Bladder microvascular endothelial cell (primary cell): Measurements from ENCODE around the gene YPEL3. TPM values are rescaled to one million over a fixed set of nuclear protein-coding genes. Genes with fewer than 3 reads are reported as not detected.

Experiments used
- total RNA-seq: library from RNA; depleted of rRNA; stranded (reverse); fragments of >200 nt; gene quantifications from 2 replicates; pipeline ENCODE4 v1.2.3, GENCODE V29; 2014

Gene YPEL3, protein sequence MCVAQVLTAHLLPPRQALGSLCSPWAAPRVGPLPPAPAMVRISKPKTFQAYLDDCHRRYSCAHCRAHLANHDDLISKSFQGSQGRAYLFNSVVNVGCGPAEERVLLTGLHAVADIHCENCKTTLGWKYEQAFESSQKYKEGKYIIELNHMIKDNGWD
- total RNA-seq = 13.6 and 18.4 TPM in 2 replicates

DNA sequence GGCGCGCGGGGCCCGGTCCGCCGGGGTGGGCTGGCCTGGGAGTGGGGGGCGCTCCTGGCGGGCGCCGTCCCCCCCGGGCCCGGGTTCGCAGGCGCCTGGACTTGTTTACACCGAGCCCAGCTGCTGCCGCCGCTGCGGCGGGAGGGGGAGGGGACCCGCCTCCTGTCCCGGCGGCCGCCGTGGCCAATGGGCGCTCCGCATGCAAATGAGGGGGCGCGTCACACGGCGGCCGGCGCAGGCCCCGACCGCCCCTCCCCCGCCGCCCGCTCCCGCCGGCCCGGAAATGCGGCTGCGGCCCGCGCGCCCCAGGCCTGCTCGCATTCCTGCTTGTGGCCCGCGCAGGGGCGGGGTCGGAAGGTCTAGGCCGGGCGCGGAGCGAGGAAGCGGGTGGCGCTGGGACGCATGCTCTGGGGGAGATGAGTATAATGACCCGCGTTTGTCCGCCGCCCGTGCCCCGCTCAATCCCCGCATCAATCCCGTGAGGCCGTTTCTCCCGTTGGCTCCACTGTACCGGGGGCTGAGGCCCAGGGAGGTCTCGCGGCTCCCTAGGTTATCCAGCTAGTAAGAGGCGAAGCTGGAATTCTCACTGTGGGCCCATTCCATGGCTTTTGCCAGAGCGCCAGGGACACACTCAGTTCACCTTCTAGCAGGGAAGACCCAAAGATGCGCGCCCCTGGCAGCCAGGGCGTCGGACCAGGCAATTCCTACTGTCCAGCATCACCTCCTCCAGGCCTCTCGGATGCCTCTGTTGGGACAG lies at the start of gene YPEL3:
Gene YPEL3, minus strand, starts transcription at position 109 of the 757 bp plus-strand sequence. CDS start 731 bp downstream, outside the sequence.

DNA sequence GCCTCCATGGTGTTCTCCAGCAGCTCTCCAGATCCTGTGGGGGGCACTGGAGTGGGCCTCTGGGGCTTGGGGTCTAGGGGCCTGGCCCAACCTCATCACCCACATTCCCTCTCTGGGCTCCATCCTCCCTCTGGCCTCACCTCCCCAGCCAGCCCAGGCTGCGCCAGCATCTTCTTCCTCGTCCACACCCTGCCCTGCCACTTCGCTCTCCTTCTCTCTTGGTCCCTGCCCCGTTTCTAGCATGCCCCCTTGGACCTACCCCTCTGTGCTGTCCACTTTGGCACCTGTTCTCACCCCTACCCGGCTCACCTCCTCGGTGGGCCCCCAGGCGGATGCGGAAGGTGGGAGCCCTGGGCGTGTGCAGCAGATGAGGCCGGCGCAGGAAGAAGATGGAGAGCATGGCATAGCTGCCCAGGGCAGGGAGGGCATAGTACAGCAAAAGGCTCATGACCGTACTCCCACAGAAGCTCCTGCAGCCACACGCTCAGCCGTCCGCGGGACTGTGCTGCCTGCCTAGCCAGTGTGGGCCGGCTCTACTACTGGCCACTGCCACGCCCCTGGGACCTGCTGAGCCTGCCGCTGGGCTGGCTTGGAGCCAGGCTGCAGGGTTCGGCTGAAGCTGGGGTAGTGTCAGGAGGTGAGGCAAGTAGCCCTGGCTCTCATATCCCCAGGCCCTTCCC lies 17.2 kb upstream of the YPEL3 start, which contains the start of gene GDPD3:
Gene GDPD3, minus strand, starts transcription at position 507 of the 680 bp plus-strand sequence. Its CDS starts 59 bp downstream, at position 448.

DNA sequence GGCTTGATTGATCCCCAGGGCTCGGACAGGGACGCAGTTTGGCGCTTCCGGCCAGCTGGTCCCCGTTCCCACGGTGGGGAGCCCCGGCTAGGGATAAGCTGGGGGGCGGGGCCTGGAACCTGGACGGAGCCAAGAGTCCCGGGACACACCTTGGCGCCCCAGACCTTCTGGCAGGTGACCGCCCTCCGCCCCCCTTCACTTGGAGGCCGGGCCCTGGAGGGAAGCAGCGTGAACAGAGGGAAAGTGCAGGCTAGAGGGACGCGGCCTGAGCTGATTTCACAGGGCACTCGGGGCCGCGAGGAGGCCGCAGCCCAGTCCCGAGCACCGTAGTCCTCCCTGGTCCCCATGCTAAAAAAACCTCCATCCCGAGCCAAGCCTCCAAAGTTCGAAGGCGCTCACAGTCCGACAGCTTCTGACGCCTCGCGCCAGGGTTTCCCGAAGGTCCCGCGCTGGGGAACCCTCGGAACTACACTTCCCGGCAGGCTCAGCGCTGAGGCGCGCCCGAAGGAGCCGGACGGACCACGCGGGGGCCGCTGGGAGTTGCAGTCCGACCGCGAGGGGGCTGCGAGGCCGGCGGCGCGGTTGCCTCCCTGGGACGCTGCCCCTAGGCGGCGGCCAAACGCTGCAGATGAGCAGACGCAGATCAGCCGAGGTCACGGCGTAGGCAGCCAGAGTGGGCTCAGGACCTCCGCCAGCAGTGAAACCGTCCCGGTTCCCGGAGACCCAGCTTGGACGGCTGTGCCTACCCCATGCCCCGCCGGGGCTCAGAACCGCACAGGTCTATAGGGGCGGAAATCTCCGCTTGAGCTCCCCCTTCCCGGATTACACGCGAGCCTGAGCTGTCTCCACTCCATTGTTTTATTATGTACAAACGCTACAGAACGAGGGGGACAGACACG lies 4.3 kb downstream of the YPEL3 start, which contains the start of gene TBX6:
Gene TBX6, minus strand, starts transcription at position 451 of the 899 bp plus-strand sequence. CDS start 731 bp downstream, outside the sequence.

DNA sequence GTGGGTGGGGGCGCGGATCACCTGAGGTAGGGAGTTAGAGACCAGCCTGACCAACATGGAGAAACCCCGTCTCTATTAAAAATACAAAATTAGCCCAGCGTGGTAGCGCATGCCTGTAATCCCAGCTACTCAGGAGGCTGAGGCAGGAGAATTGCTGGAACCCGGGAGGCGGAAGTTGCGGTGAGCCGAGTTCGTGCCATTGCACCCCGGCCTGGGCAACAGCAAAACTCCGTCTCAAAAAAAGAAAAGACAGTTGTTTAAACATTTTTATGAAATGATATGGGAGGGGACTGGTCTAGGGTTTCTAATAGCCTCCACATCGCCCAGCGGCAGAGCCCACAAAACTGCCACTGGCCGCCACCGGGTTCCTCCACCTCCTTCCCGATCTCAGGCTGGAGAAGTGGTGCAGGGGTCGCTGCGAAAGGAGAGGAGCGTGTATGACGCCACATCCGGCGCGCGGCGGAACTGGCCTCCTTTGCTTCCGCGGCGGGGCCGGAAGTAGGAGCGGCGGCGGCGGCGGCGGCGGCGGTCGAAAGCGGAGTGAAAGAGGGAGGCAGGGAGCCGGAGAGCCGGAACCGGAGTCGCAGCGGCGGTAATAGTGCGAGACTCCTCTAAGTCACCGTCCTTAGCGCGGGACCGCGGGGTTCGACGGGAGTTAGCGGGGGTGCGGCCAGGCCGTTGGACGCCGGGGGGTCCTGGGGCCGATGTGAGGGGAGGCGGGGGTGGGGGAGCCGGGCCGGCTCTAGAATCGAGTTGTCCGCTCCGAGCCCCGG lies 20.3 kb downstream of the YPEL3 start, which contains the start of gene PPP4C:
Gene PPP4C, plus strand, starts transcription at position 492 of the 773 bp plus-strand sequence. CDS start 384 bp downstream, outside the sequence.

DNA sequence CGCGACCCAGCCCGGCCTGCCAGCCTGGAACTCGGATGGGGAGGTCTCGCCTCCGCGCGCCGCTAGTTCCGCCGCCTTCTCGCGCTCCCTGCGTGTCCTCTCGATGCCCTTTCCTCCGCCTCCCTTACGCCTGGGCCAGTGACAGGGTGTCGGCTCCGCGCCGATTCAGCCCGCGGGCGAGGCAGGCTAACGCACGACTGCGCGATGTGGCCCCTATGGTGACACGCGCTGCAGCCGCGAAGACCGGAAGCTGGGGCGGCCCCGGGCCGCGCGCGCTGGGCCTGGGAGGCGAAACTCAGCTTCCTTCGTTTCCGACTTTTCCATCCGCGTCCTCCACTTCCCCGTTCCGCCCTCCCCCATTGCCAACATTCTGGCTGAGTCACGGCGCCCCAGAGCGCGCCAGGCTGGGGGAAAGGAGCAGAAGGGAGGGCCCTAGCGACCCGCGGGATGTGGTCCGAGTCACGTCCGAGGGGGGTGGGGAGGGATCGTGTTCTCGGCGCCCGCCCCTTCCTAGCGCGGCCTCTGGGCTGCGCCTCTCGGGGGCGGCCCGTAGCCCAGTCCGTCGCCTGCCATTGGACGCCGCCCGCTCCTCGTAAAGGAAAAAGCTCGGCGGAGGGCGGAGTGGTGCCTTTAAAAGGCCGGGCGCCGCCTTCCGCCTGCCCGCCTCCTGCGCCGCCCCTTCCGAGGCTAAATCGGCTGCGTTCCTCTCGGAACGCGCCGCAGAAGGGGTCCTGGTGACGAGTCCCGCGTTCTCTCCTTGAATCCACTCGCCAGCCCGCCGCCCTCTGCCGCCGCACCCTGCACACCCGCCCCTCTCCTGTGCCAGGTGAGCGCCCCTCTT lies 30.7 kb downstream of the YPEL3 start, which contains the start of gene ALDOA:
Gene ALDOA, plus strand, starts transcription at position 659 of the 841 bp plus-strand sequence. CDS start 1,138 bp downstream, outside the sequence.

Other genes starting within 250 kb of the YPEL3 start
- gene CDIPT, start 233.0 kb downstream of the YPEL3 start, total RNA-seq = 63.0 and 90.8 TPM in 2 replicates
- gene SEZ6L2, start 196.7 kb downstream of the YPEL3 start, total RNA-seq = 0.65 and 5.9 TPM in 2 replicates
- 0.32 and 0.63 TPM in 2 replicates for gene ASPHD1, start 195.7 kb downstream of the YPEL3 start, total RNA-seq
- 2.9 and 7.9 TPM in 2 replicates for gene KCTD13, start 170.0 kb downstream of the YPEL3 start, total RNA-seq
- gene TMEM219, start 134.1 kb downstream of the YPEL3 start, total RNA-seq = 52.2 and 80.0 TPM in 2 replicates
- 98.1 and 119 TPM in 2 replicates for gene TAOK2, start 122.3 kb downstream of the YPEL3 start, total RNA-seq
- 6.6 and 8.2 TPM in 2 replicates for gene HIRIP3, start 100.6 kb downstream of the YPEL3 start, total RNA-seq
- 13.9 and 20.0 TPM in 2 replicates for gene INO80E, start 100.0 kb downstream of the YPEL3 start, total RNA-seq
- gene DOC2A, start 85.2 kb downstream of the YPEL3 start, total RNA-seq = 0.32 and 0.63 TPM in 2 replicates
- not detected in 2 replicates for gene C16orf92, start 73.0 kb downstream of the YPEL3 start, total RNA-seq
- gene TLCD3B, start 64.9 kb downstream of the YPEL3 start, total RNA-seq = 0.16 TPM in 1 of 2 replicates, not detected in the other
- 249 and 321 TPM in 2 replicates for gene ALDOA, start 30.5 kb downstream of the YPEL3 start, total RNA-seq
- 205 and 215 TPM in 2 replicates for gene PPP4C, start 20.2 kb downstream of the YPEL3 start, total RNA-seq
- gene TBX6, start 4.3 kb downstream of the YPEL3 start, total RNA-seq = 0.16 and 0.19 TPM in 2 replicates
- gene GDPD3, start 17.3 kb upstream of the YPEL3 start, total RNA-seq = 0.49 and 2.5 TPM in 2 replicates
- 27.4 and 39.0 TPM in 2 replicates for gene MAPK3, start 27.0 kb upstream of the YPEL3 start, total RNA-seq
- gene CORO1A, start 87.4 kb upstream of the YPEL3 start, total RNA-seq = 3.1 and 3.2 TPM in 2 replicates
- gene BOLA2B, start 97.5 kb upstream of the YPEL3 start, total RNA-seq = 28.4 and 30.9 TPM in 2 replicates
- gene SLX1A, start 97.7 kb upstream of the YPEL3 start, total RNA-seq = 41.9 and 45.5 TPM in 2 replicates
- 2.3 and 4.7 TPM in 2 replicates for gene SULT1A3, start 103.0 kb upstream of the YPEL3 start, total RNA-seq
- gene NPIPB13, start 152.3 kb upstream of the YPEL3 start, total RNA-seq = 0.16 and 6.2 TPM in 2 replicates